ENCODE measurements around the gene PRKG1.

Gene PRKG1

GRCh38 chr10:51462076-51462779 is 387.9 kb downstream of the PRKG1 start:
- no peak for DNase-seq

GRCh38 chr10:51468424-51468823 is 394.1 kb downstream of the PRKG1 start:
- DNase-seq: no peak

- no peak for DNase-seq
Measured at GRCh38 chr10:51469686-51470085, 395.4 kb downstream of the PRKG1 start.

GRCh38 chr10:51471271-51471670 is 397.0 kb downstream of the PRKG1 start:
- DNase-seq: no peak

GRCh38 chr10:51472154-51472553 is 397.9 kb downstream of the PRKG1 start:
- no peak for DNase-seq

GRCh38 chr10:51479711-51480110 is 405.4 kb downstream of the PRKG1 start:
- DNase-seq: no peak

- DNase-seq: no peak
Measured at GRCh38 chr10:51485668-51486067, 411.4 kb downstream of the PRKG1 start.

GRCh38 chr10:51487576-51487975 is 413.3 kb downstream of the PRKG1 start:
- no peak for DNase-seq

- DNase-seq: no peak
Measured at GRCh38 chr10:51488766-51489408, 414.6 kb downstream of the PRKG1 start.

- DNase-seq: no peak
Measured at GRCh38 chr10:51498424-51498823, 424.1 kb downstream of the PRKG1 start.

- DNase-seq: no peak
Measured at GRCh38 chr10:51501396-51501795, 427.1 kb downstream of the PRKG1 start.

- DNase-seq: no peak
Measured at GRCh38 chr10:51502124-51502523, 427.8 kb downstream of the PRKG1 start.

- no peak for DNase-seq
Measured at GRCh38 chr10:51503378-51503777, 429.1 kb downstream of the PRKG1 start.

- no peak for DNase-seq
Measured at GRCh38 chr10:51507476-51507875, 433.2 kb downstream of the PRKG1 start.

GRCh38 chr10:51508156-51508555 is 433.9 kb downstream of the PRKG1 start:
- no peak for DNase-seq

- no peak for DNase-seq
Measured at GRCh38 chr10:51510231-51510630, 435.9 kb downstream of the PRKG1 start.

GRCh38 chr10:51521605-51522004 is 447.3 kb downstream of the PRKG1 start:
- no peak for DNase-seq

- DNase-seq: no peak
Measured at GRCh38 chr10:51522858-51523257, 448.6 kb downstream of the PRKG1 start.

- DNase-seq: no peak
Measured at GRCh38 chr10:51523440-51523839, 449.2 kb downstream of the PRKG1 start.

- no peak for DNase-seq
Measured at GRCh38 chr10:51524041-51524440, 449.8 kb downstream of the PRKG1 start.

GRCh38 chr10:51527522-51528219 is 453.4 kb downstream of the PRKG1 start:
- DNase-seq: no peak

GRCh38 chr10:51528527-51528926 is 454.2 kb downstream of the PRKG1 start:
- no peak for DNase-seq

- no peak for DNase-seq
Measured at GRCh38 chr10:51530541-51530940, 456.3 kb downstream of the PRKG1 start.

GRCh38 chr10:51532044-51532443 is 457.8 kb downstream of the PRKG1 start:
- DNase-seq: no peak
